GM12872 (cell line): ENCODE data around the gene ARMC9.

ENCODE experiments used
- CTCF ChIP-seq: IDR thresholded peaks from 3 replicates; pipeline ENCODE4 v1.5.1; 2011; ENCODE audit warnings: low read depth, mild to moderate bottlenecking, low read length, moderate library complexity; ENCODE audit not compliant: insufficient read depth

ARMC9 gene

GRCh38 chr2:231362555-231363184 is 164.2 kb downstream of the ARMC9 start:
- no peak for TF ChIP-seq CTCF

DNA sequence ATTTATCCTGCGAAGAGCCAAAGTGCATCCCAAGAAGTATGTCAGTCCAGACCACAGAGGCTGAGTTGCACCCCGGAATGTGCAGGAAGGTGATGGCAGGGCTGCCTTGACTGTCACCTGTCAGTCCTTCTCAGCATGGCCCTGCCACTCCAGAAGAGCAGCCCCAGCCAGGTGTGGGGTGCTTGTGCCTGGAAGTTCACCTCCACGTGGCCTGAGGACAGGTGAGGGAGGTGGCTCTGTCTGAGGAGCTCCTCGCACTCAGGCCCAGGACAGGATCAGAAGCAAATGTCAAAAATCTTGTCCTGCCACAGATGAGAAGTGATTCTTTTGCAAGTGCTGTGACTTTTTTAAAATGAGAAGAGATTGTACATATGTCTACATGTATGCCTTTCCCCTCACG is 165.6 kb downstream of the ARMC9 start:
- TF ChIP-seq CTCF = no peak

- TF ChIP-seq CTCF = no peak
These were observed 166.8 kb downstream of the ARMC9 start for GRCh38 chr2:231364961-231365810.

DNA sequence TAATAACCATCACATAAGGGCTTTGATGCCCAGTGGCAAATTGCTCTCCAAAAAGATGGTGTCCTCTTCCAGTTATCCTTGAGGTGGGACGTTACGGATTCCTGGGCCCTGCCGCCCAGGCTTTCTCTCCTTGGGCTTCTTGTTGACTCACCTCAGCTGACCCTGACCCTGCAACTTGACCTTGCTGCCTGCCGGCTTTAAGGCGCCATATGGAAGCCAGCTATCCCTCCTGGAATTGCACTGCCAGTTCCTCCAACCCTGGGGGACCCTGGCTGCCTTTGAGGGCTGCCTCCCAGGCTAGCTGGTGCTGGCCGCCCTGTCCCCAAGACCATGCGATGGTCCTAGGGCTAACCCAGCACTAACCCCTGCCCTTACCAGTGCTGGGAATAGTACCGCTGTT is 168.7 kb downstream of the ARMC9 start:
- TF ChIP-seq CTCF = no peak

DNA sequence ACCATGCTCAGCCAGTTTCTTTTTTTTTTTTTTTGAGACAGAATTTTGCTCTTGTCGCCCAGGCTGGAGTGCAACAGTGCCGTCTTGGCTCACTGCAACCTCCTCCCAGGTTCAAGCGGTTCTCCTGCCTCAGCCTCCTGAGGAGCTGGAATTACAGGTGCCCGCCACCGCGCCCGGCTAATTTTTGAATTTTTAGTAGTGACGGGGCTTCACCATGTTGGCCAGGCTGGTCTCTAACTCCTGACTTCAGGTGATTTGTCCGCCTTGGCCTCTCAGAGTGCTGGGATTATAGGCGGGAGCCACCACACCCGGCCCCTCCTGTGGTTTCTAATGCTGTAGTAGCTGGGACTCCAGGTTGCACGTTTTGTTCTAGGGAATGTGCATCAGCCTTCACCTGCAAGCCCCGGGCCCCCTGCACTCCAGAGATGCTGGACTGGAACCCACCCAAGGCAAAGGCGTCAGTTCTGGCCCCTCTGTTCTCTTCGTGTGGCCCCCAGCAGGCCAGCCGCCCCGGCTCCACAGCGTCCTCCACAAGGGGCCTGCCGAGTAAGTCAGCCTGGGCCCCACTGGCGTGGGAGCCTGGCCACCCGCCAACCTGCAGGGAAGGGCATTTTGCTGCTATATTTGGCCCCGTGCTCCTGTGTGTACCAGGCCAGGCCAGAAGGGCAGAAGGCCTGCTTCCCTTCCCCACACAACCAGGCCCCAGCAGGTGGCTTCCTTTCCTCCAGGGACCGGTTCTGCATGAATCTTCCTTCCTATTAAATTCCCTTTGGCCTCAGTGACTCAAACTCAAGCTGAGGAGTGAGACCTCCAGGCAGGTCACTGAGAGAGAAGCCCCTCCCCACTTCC is 171.4 kb downstream of the ARMC9 start:
- TF ChIP-seq CTCF = no peak

DNA sequence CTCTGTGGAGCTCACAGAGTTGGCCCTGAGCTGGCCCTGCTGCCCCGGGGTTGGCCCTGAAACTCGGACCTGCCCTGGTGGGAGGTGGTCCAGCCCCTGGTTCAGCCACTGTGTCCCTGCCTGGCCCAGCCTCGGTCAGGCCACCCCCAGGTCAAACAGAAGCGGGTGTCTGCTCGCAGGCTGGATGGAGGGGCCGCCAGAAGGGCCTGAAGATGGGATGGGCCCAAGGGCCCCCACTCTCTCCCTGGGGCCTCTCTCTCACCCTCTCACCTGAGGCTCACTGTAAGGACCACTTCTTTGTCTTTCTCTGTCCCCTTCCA is 172.0 kb downstream of the ARMC9 start:
- TF ChIP-seq CTCF = no peak

- TF ChIP-seq CTCF = no peak
These were observed 172.5 kb downstream of the ARMC9 start for GRCh38 chr2:231370749-231371429.
